ENCODE measurements around the gene SLC39A1. TPM values are rescaled to one million over a fixed set of nuclear protein-coding genes. Genes with fewer than 3 reads are reported as not detected.
"Not testable (repeated sequence)": the region's sequence is repeated elsewhere in the genome, so short reads cannot be mapped to it uniquely, and the experiment has no call there.

SLC39A1 gene
- total RNA-seq, 1 experiment from 2014 or later: 158 TPM

- CTCF ChIA-PET: not testable (repeated sequence)
Measured at GRCh38 chr1:153910560-153910959, 52.8 kb downstream of the SLC39A1 start.

More at GRCh38 chr1:153910560-153910959, 52.8 kb downstream of the SLC39A1 start:
- POLR2A ChIA-PET; BruUV-seq (replicated peaks); H3K36me3 ChIP-seq (ENCODE audit: control insufficient read depth, insufficient read depth, low read length); intact Hi-C loops (cut with micrococcal nuclease; ENCODE audit: unreplicated experiment); H3K4me1 ChIP-seq (ENCODE audit: control insufficient read depth, insufficient read depth, low read length); DNase-seq (ENCODE audit: low read depth, low spot score); H3K27ac ChIP-seq (ENCODE audit: low read length); H3K9me3 ChIP-seq (ENCODE audit: control insufficient read depth, insufficient read depth, low read depth, low read length); ATAC-seq; H3K4me3 ChIP-seq (ENCODE audit: low read depth in 2 of 2, low read length in 2 of 2); in situ Hi-C loops (cut with HindIII; ENCODE audit: low pct_unique_long_range_greater_than_20kb, low sequenced_read_pairs); H3K27me3 ChIP-seq (ENCODE audit: control insufficient read depth, insufficient read depth, low read length): not testable (repeated sequence)

Small RNA genes within 50 kb of the gene (microRNA-seq; reads per million reads assigned to microRNA genes)
- 1.6 reads per million for gene MIR6737 (ENCODE audit: unreplicated experiment)

Other genes starting within 250 kb of the SLC39A1 start
- 77.3 TPM for gene INTS3, start 235.5 kb downstream of the SLC39A1 start, total RNA-seq (2021; ENCODE audit: unreplicated experiment)
- 8.0 TPM for gene SLC27A3, start 188.1 kb downstream of the SLC39A1 start, total RNA-seq (2021; ENCODE audit: unreplicated experiment)
- gene GATAD2B, start 40.6 kb downstream of the SLC39A1 start, total RNA-seq (2021; ENCODE audit: unreplicated experiment): 47.2 TPM
- 56.2 TPM for gene DENND4B, start 16.8 kb downstream of the SLC39A1 start, total RNA-seq (2021; ENCODE audit: unreplicated experiment)
- gene CRTC2, start 4.9 kb downstream of the SLC39A1 start, total RNA-seq (2021; ENCODE audit: unreplicated experiment): 39.3 TPM
- 12.3 TPM for gene CREB3L4, start 4.4 kb upstream of the SLC39A1 start, total RNA-seq (2021; ENCODE audit: unreplicated experiment)
- 134 TPM for gene JTB, start 14.1 kb upstream of the SLC39A1 start, total RNA-seq (2021; ENCODE audit: unreplicated experiment)
- gene RAB13, start 22.8 kb upstream of the SLC39A1 start, total RNA-seq (2021; ENCODE audit: unreplicated experiment): 70.6 TPM
- 1,095 TPM for gene RPS27, start 27.2 kb upstream of the SLC39A1 start, total RNA-seq (2021; ENCODE audit: unreplicated experiment)
- 0.05 TPM for gene NUP210L, start 191.5 kb upstream of the SLC39A1 start, total RNA-seq (2021; ENCODE audit: unreplicated experiment)
- 545 TPM for gene TPM3, start 228.6 kb upstream of the SLC39A1 start, total RNA-seq (2021; ENCODE audit: unreplicated experiment)
- gene CFAP141, start 242.8 kb upstream of the SLC39A1 start, total RNA-seq (2021; ENCODE audit: unreplicated experiment): not detected